ENCODE measurements around the gene AATF. TPM values are rescaled to one million over a fixed set of nuclear protein-coding genes. Genes with fewer than 3 reads are reported as not detected.

AATF gene
- total RNA-seq, 4 donors from 2014 or later, result 16.5 to 54.2 (median 26.9) TPM

DNA sequence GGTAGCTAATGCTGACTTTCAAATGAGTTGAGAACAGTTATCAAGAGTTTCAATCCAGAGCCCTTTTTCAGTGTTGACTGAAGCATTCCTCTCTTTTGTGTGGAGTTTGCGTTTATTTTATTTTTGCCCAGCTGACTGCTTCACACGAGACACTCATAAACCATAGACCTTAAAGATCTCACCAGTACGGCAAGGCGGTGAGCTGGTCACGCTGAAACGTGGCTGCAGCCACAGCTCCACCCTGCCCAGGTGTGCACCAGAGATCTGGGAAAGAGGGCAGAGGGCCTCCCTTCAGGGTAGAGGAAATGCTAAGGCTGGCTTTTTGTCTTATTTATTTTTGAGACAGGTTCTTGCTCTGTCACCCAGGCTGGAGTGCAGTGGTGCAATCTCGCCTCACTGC, 112.2 kb downstream of the AATF start:
- in situ Hi-C loops (cut with MboI; ENCODE audit: low pct_ligation_motif_present in 1 of 4, low pct_unique_long_range_greater_than_20kb in 1 of 4, low sequenced_read_pairs in 3 of 4), result loop anchor here in 1 of 4 donors (25.0 kb wide), 1 partner anchor 101 kb away; no protein-coding TSS in a partner anchor
- H3K36me3 ChIP-seq, result peaks cover 0 to 15% (median 0%) of the 10 kb centered on the region in 4 donors
- 28 to 35% methylated on average over 3 to 7 of the region's 7 CpGs for WGBS, 2 donors (ENCODE audit: low coverage in 1 of 2)

GRCh38 chr17:37062021-37062420, 113.3 kb downstream of the AATF start:
- no peak overlapping the region for H3K27ac ChIP-seq
- intact Hi-C loops (cut with DNase I; ENCODE audit: low total_unique reads) (no loop called here), in situ Hi-C loops (cut with MboI; ENCODE audit: low pct_ligation_motif_present in 1 of 4, low pct_unique_long_range_greater_than_20kb in 1 of 4, low sequenced_read_pairs in 3 of 4) (loop anchor here in 1 of 4 donors (25.0 kb wide), 1 partner anchor 100 kb away; no protein-coding TSS in a partner anchor)
- H3K9me3 ChIP-seq, result no peaks in the 10 kb centered on the region
- peaks cover 0 to 5% (median under 1%) of the 10 kb centered on the region in 4 donors for H3K4me1 ChIP-seq
- H3K27me3 ChIP-seq, result peaks cover 5% of the 10 kb centered on the region
- no peak for DNase-seq
- 83% methylated on average over 9 of the region's 9 CpGs; no CpG with 5 or more reads in 1 of the 2 donors for WGBS, 2 donors (ENCODE audit: low coverage in 1 of 2)
- TF ChIP-seq, protein P1, sequence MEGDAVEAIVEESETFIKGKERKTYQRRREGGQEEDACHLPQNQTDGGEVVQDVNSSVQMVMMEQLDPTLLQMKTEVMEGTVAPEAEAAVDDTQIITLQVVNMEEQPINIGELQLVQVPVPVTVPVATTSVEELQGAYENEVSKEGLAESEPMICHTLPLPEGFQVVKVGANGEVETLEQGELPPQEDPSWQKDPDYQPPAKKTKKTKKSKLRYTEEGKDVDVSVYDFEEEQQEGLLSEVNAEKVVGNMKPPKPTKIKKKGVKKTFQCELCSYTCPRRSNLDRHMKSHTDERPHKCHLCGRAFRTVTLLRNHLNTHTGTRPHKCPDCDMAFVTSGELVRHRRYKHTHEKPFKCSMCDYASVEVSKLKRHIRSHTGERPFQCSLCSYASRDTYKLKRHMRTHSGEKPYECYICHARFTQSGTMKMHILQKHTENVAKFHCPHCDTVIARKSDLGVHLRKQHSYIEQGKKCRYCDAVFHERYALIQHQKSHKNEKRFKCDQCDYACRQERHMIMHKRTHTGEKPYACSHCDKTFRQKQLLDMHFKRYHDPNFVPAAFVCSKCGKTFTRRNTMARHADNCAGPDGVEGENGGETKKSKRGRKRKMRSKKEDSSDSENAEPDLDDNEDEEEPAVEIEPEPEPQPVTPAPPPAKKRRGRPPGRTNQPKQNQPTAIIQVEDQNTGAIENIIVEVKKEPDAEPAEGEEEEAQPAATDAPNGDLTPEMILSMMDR (IDR thresholded peaks at IDR 0.05), result no peak
- no peak for TF ChIP-seq POLR2AphosphoS5 (IDR thresholded peaks at IDR 0.05)
- no peak for TF ChIP-seq POLR2A (IDR thresholded peaks at IDR 0.05)
- no peak for TF ChIP-seq EP300 (IDR thresholded peaks at IDR 0.05; ENCODE audit: low read depth)
- no peak overlapping the region for H3K4me3 ChIP-seq
- peaks cover 0 to 8% (median 0%) of the 10 kb centered on the region in 4 donors for H3K36me3 ChIP-seq

More for the DNA sequence above, 112.2 kb downstream of the AATF start:
- DNase-seq, result no peak
- Histone ChIP-seq H3K27ac (no peak overlapping the region), H3K27me3 (peaks cover 2% of the 10 kb centered on the region), H3K9me3 (no peaks in the 10 kb centered on the region), H3K4me1 (peaks cover 0 to under 1% (median 0%) of the 10 kb centered on the region in 4 donors), H3K4me3 (no peak overlapping the region)
- intact Hi-C loops (cut with DNase I; ENCODE audit: low total_unique reads), result no loop called here
- TF ChIP-seq EP300 (IDR thresholded peaks at IDR 0.05; ENCODE audit: low read depth) (no peak), POLR2A (IDR thresholded peaks at IDR 0.05) (no peak), POLR2AphosphoS5 (IDR thresholded peaks at IDR 0.05) (no peak)
- TF ChIP-seq, protein P1 (IDR thresholded peaks at IDR 0.05), result no peak

- H3K36me3 ChIP-seq, result no peaks in the 10 kb centered on the region
- no peak overlapping the region for H3K4me3 ChIP-seq
- H3K9me3 ChIP-seq, result no peaks in the 10 kb centered on the region
- peaks cover 5% of the 10 kb centered on the region for H3K27me3 ChIP-seq
- intact Hi-C loops (cut with DNase I; ENCODE audit: low total_unique reads) (no loop called here), in situ Hi-C loops (cut with MboI; ENCODE audit: low pct_ligation_motif_present in 1 of 4, low pct_unique_long_range_greater_than_20kb in 1 of 4, low sequenced_read_pairs in 3 of 4) (loop anchor here in 1 of 4 donors (25.0 kb wide), 1 partner anchor 98 kb away; no protein-coding TSS in a partner anchor)
- no peak overlapping the region for H3K27ac ChIP-seq
- TF ChIP-seq, protein P1 (IDR thresholded peaks at IDR 0.05), result no peak
- TF ChIP-seq POLR2AphosphoS5 (IDR thresholded peaks at IDR 0.05) (no peak), POLR2A (IDR thresholded peaks at IDR 0.05) (no peak)
- H3K4me1 ChIP-seq, result peaks cover 0 to 21% (median 12%) of the 10 kb centered on the region in 4 donors
- WGBS, 2 donors (ENCODE audit: low coverage in 1 of 2), result 80 to 81% methylated on average over 8 to 11 of the region's 11 CpGs
- no peak for DNase-seq
Measured at GRCh38 chr17:37064206-37064605, 115.5 kb downstream of the AATF start.

DNA sequence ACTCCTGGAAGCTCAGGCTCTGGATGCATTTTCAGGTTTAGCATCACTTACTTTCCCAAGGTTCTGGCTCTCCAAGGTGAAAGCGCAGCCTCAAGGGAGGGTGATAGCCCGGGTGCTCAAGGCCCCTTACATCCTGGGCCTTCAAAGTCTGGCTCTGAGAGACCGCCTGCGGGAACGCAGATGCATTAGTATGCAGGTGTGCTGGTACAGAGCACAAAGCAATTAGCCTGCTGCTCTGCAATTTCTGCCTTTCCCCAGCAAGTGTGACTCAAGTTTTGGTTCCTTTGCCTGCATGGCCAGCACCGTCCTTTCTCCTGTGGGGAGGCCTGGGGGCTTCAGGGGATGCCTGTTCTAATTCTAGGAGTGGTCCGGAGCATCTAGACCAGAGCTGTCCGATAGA, 116.2 kb downstream of the AATF start:
- 87 to 93% methylated on average over 2 to 8 of the region's 8 CpGs for WGBS, 2 donors (ENCODE audit: low coverage in 1 of 2)
- H3K9me3 ChIP-seq, result no peaks in the 10 kb centered on the region
- peaks cover 5% of the 10 kb centered on the region for H3K27me3 ChIP-seq
- intact Hi-C loops (cut with DNase I; ENCODE audit: low total_unique reads), result no loop called here
- TF ChIP-seq POLR2AphosphoS5 (IDR thresholded peaks at IDR 0.05) (no peak), POLR2A (IDR thresholded peaks at IDR 0.05) (no peak), EP300 (IDR thresholded peaks at IDR 0.05; ENCODE audit: low read depth) (no peak)
- TF ChIP-seq, protein P1 (IDR thresholded peaks at IDR 0.05), result no peak
- H3K36me3 ChIP-seq, result no peaks in the 10 kb centered on the region
- in situ Hi-C loops (cut with MboI; ENCODE audit: low pct_ligation_motif_present in 1 of 4, low pct_unique_long_range_greater_than_20kb in 1 of 4, low sequenced_read_pairs in 3 of 4), result loop anchor here in 1 of 4 donors (25.0 kb wide), 1 partner anchor 97 kb away; no protein-coding TSS in a partner anchor
- peaks cover 0 to 21% (median 12%) of the 10 kb centered on the region in 4 donors for H3K4me1 ChIP-seq
- H3K4me3 ChIP-seq, result no peak overlapping the region
- no peak overlapping the region for H3K27ac ChIP-seq
- no peak for DNase-seq

All from transverse colon (tissue), 4 donors.